ENCODE results near the gene GABPB1. TPM values are rescaled to one million over a fixed set of nuclear protein-coding genes. Genes with fewer than 3 reads are reported as not detected.

The GABPB1 gene
- total RNA-seq, 1 donor from 2014 or later, result 69.5 TPM

GRCh38 chr15:50363612-50364011 lies 8.6 kb upstream of the GABPB1 start:
- peaks cover 10% of the 10 kb centered on the region for H3K4me1 Mint-ChIP-seq (ENCODE audit: low read depth)
- no peaks in the 10 kb centered on the region for H3K27me3 Mint-ChIP-seq (ENCODE audit: low read depth)
- intact Hi-C loops (cut with micrococcal nuclease), result no loop called here
- no peak for DNase-seq (ENCODE audit: low spot score)
- H3K4me3 Mint-ChIP-seq (ENCODE audit: low read depth), result no peak overlapping the region
- no peak overlapping the region for H3K27ac Mint-ChIP-seq
- H3K9me3 Mint-ChIP-seq, result no peaks in the 10 kb centered on the region
- H3K36me3 Mint-ChIP-seq (ENCODE audit: low read depth), result peaks cover 63% of the 10 kb centered on the region

- Mint-ChIP-seq H3K36me3 (ENCODE audit: low read depth) (peaks cover 69% of the 10 kb centered on the region), H3K9me3 (no peaks in the 10 kb centered on the region), H3K4me1 (ENCODE audit: low read depth) (peaks cover 19% of the 10 kb centered on the region), H3K27me3 (ENCODE audit: low read depth) (no peaks in the 10 kb centered on the region), H3K4me3 (ENCODE audit: low read depth) (no peak overlapping the region), H3K27ac (no peak overlapping the region)
- no peak for DNase-seq (ENCODE audit: low spot score)
- intact Hi-C loops (cut with micrococcal nuclease), result no loop called here
These were observed 6.8 kb upstream of the GABPB1 start for GRCh38 chr15:50361756-50362155.

- peaks cover 23% of the 10 kb centered on the region for H3K4me1 Mint-ChIP-seq (ENCODE audit: low read depth)
- H3K27me3 Mint-ChIP-seq (ENCODE audit: low read depth), result no peaks in the 10 kb centered on the region
- H3K4me3 Mint-ChIP-seq (ENCODE audit: low read depth), result no peak overlapping the region
- intact Hi-C loops (cut with micrococcal nuclease), result loop anchor here (1.0 to 10.0 kb wide), 3 partner anchors 266 to 886 kb away; partner anchors contain the start of gene AP4E1
- peak overlapping the region; percentile 35 for H3K27ac Mint-ChIP-seq
- DNase-seq (ENCODE audit: low spot score), result no peak
- peaks cover 68% of the 10 kb centered on the region for H3K36me3 Mint-ChIP-seq (ENCODE audit: low read depth)
- H3K9me3 Mint-ChIP-seq, result no peaks in the 10 kb centered on the region
These were observed 3.8 kb upstream of the GABPB1 start for GRCh38 chr15:50358845-50359244.

GRCh38 chr15:50355980-50356379 lies 982 bp upstream of the GABPB1 start:
- no peaks in the 10 kb centered on the region for H3K27me3 Mint-ChIP-seq (ENCODE audit: low read depth)
- H3K4me3 Mint-ChIP-seq (ENCODE audit: low read depth), result peak overlapping the region; percentile 98
- peaks cover 29% of the 10 kb centered on the region for H3K4me1 Mint-ChIP-seq (ENCODE audit: low read depth)
- intact Hi-C loops (cut with micrococcal nuclease), result loop anchor here (2.0 to 10.0 kb wide), 4 partner anchors 207 to 889 kb away; partner anchors contain the start of genes DTWD1 and FAM227B
- H3K27ac Mint-ChIP-seq, result peak overlapping the region; percentile 100
- H3K9me3 Mint-ChIP-seq, result no peaks in the 10 kb centered on the region
- peaks cover 70% of the 10 kb centered on the region for H3K36me3 Mint-ChIP-seq (ENCODE audit: low read depth)
- no peak for DNase-seq (ENCODE audit: low spot score)

DNA sequence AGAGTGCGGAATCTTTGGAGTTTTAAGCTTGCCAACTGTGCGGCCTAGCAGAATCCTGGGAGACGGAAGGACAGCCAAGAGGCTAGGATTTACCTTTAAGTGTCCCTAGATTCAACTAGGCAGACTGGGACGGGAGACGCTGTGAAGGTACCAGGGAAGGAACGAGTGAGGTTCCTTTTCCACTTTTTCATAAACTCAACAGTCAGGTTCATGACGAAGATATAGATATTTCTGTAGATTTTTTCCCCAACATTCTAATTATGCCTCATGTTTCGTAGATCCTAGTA lies 564 bp upstream of the GABPB1 start:
- Mint-ChIP-seq H3K4me3 (ENCODE audit: low read depth) (peak overlapping the region; percentile 98), H3K9me3 (no peaks in the 10 kb centered on the region), H3K27me3 (ENCODE audit: low read depth) (no peaks in the 10 kb centered on the region), H3K4me1 (ENCODE audit: low read depth) (peaks cover 33% of the 10 kb centered on the region), H3K27ac (peak overlapping the region; percentile 100), H3K36me3 (ENCODE audit: low read depth) (peaks cover 70% of the 10 kb centered on the region)
- intact Hi-C loops (cut with micrococcal nuclease), result loop anchor here (2.0 to 10.0 kb wide), 4 partner anchors 207 to 889 kb away; partner anchors contain the start of genes DTWD1 and FAM227B
- no peak for DNase-seq (ENCODE audit: low spot score)

GRCh38 chr15:50353975-50354837 lies 792 bp downstream of the GABPB1 start:
- no peaks in the 10 kb centered on the region for H3K9me3 Mint-ChIP-seq

DNA sequence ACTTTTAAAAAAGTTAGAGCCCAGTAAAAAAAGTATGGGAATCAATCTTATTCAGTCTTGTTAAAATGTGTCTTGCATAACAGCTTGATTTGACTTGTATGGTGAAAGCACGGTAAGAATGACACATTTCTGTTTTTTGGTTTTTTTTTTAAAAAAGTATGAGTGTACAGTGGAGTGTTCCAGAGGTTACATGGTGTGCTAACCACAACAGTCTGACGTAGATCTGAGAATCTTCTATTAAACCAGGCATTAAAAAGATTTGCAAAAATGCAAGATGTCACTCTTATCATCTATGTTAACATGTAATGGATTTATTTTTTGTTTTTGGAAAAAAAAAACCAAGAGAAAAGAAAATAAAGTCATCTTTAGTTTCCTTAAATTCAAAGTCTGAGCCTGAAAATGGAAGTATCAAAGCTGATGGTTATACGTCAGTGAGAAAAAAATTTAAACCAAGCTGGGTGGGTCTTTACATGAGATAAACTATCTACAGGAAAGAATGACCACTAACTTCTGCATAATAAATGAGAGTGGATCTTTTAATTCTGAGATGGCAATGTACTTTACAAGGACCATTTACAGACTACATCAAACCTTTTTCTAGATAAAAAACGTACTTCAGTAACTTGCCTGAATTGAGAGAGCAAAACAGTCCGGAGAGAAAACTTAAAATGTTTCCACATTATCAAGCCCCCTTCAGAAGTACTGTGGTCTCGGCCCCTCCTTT lies 1.6 kb downstream of the GABPB1 start:
- H3K4me1 Mint-ChIP-seq (ENCODE audit: low read depth), result peaks cover 40% of the 10 kb centered on the region
- H3K4me3 Mint-ChIP-seq (ENCODE audit: low read depth), result peak overlapping the region; percentile 98
- no peak for DNase-seq (ENCODE audit: low spot score)
- no peaks in the 10 kb centered on the region for H3K9me3 Mint-ChIP-seq
- H3K27me3 Mint-ChIP-seq (ENCODE audit: low read depth), result no peaks in the 10 kb centered on the region
- peak overlapping the region; percentile 100 for H3K27ac Mint-ChIP-seq
- H3K36me3 Mint-ChIP-seq (ENCODE audit: low read depth), result peaks cover 61% of the 10 kb centered on the region
- intact Hi-C loops (cut with micrococcal nuclease), result loop anchor here (1.0 to 10.0 kb wide), 10 partner anchors 25 to 1476 kb away; partner anchors contain the start of genes EID1 and SLC27A2

More at GRCh38 chr15:50353975-50354837, 792 bp downstream of the GABPB1 start:
- H3K27me3 Mint-ChIP-seq (ENCODE audit: low read depth), result no peaks in the 10 kb centered on the region
- intact Hi-C loops (cut with micrococcal nuclease), result loop anchor here (1.0 to 10.0 kb wide), 14 partner anchors 24 to 1477 kb away; partner anchors contain the start of genes DTWD1, EID1, FAM227B and SLC27A2
- H3K4me3 Mint-ChIP-seq (ENCODE audit: low read depth), result peak overlapping the region; percentile 98
- H3K27ac Mint-ChIP-seq, result peak overlapping the region; percentile 100
- DNase-seq (ENCODE audit: low spot score), result peak; percentile 51
- H3K36me3 Mint-ChIP-seq (ENCODE audit: low read depth), result peaks cover 65% of the 10 kb centered on the region
- peaks cover 41% of the 10 kb centered on the region for H3K4me1 Mint-ChIP-seq (ENCODE audit: low read depth)

DNA sequence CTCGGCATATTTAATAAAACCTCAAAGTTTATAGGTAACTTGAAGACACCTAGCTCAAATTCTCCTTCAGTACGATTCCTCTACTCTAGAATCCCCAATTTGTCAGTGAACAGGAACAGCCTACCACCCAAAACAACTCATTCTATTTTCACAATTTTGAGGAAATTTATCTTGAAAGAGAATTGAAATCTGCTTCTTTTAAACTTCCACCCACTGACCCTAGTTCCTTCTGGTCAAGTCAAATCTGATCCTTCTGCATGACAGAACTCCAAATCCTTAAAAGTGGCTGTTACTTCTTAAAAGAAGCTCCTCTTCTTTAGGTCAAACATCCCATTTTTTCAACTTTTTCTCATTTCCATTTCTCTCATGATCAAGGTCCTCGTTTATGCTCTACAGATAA lies 4.4 kb downstream of the GABPB1 start:
- H3K4me3 Mint-ChIP-seq (ENCODE audit: low read depth), result peak overlapping the region; percentile 98
- peaks cover 30% of the 10 kb centered on the region for H3K4me1 Mint-ChIP-seq (ENCODE audit: low read depth)
- H3K27ac Mint-ChIP-seq, result no peak overlapping the region
- no peaks in the 10 kb centered on the region for H3K9me3 Mint-ChIP-seq
- peaks cover 54% of the 10 kb centered on the region for H3K36me3 Mint-ChIP-seq (ENCODE audit: low read depth)
- intact Hi-C loops (cut with micrococcal nuclease), result loop anchor here (5.0 to 10.0 kb wide), 4 partner anchors 168 to 1473 kb away; partner anchors contain the start of genes EID1 and SLC27A2
- no peaks in the 10 kb centered on the region for H3K27me3 Mint-ChIP-seq (ENCODE audit: low read depth)
- DNase-seq (ENCODE audit: low spot score), result no peak

GRCh38 chr15:50345298-50345697 lies 9.7 kb downstream of the GABPB1 start:
- no peak overlapping the region for H3K4me3 Mint-ChIP-seq (ENCODE audit: low read depth)
- no peaks in the 10 kb centered on the region for H3K9me3 Mint-ChIP-seq
- DNase-seq (ENCODE audit: low spot score), result no peak
- peaks cover 26% of the 10 kb centered on the region for H3K4me1 Mint-ChIP-seq (ENCODE audit: low read depth)
- H3K27ac Mint-ChIP-seq, result no peak overlapping the region
- H3K27me3 Mint-ChIP-seq (ENCODE audit: low read depth), result no peaks in the 10 kb centered on the region
- peaks cover 36% of the 10 kb centered on the region for H3K36me3 Mint-ChIP-seq (ENCODE audit: low read depth)
- intact Hi-C loops (cut with micrococcal nuclease), result no loop called here

- no peak for DNase-seq (ENCODE audit: low spot score)
- H3K4me3 Mint-ChIP-seq (ENCODE audit: low read depth), result no peak overlapping the region
- peaks cover 19% of the 10 kb centered on the region for H3K4me1 Mint-ChIP-seq (ENCODE audit: low read depth)
- no peak overlapping the region for H3K27ac Mint-ChIP-seq
- H3K9me3 Mint-ChIP-seq, result no peaks in the 10 kb centered on the region
- intact Hi-C loops (cut with micrococcal nuclease), result no loop called here
- peaks cover 41% of the 10 kb centered on the region for H3K36me3 Mint-ChIP-seq (ENCODE audit: low read depth)
- no peaks in the 10 kb centered on the region for H3K27me3 Mint-ChIP-seq (ENCODE audit: low read depth)
These were observed 11.0 kb downstream of the GABPB1 start for GRCh38 chr15:50344006-50344464.

DNA sequence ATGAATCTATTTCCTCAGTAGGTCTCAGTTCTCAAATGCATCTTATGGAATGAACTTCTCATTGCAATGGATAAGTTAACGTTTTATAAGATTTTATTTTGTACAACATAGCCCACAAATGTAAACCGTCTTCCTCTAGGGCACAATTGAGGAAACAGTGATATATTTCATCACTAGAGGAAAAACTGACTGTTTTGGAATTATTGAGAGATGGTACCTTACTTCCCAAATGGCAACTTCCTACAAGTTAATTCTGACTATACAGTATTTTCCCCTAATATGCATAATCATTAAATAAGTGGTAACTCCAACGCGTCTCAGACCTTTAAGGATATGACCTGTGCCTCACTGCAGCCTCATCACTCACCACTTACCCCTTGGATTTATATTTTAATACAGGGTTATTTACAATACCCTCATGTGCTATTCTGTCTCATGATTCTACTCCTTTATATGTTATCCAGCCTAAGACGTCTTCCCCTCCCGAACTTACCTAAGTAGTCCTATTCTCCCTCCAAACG lies 13.3 kb downstream of the GABPB1 start:
- H3K9me3 Mint-ChIP-seq, result no peaks in the 10 kb centered on the region
- H3K27ac Mint-ChIP-seq, result no peak overlapping the region
- peaks cover 44% of the 10 kb centered on the region for H3K36me3 Mint-ChIP-seq (ENCODE audit: low read depth)
- H3K27me3 Mint-ChIP-seq (ENCODE audit: low read depth), result no peaks in the 10 kb centered on the region
- H3K4me3 Mint-ChIP-seq (ENCODE audit: low read depth), result no peak overlapping the region
- no peak for DNase-seq (ENCODE audit: low spot score)
- peaks cover 21% of the 10 kb centered on the region for H3K4me1 Mint-ChIP-seq (ENCODE audit: low read depth)
- intact Hi-C loops (cut with micrococcal nuclease), result no loop called here

- Mint-ChIP-seq H3K36me3 (ENCODE audit: low read depth) (peaks cover 41% of the 10 kb centered on the region), H3K27me3 (ENCODE audit: low read depth) (no peaks in the 10 kb centered on the region), H3K4me1 (ENCODE audit: low read depth) (peaks cover 21% of the 10 kb centered on the region), H3K9me3 (no peaks in the 10 kb centered on the region), H3K4me3 (ENCODE audit: low read depth) (no peak overlapping the region), H3K27ac (no peak overlapping the region)
- intact Hi-C loops (cut with micrococcal nuclease), result no loop called here
- no peak for DNase-seq (ENCODE audit: low spot score)
These were observed 14.6 kb downstream of the GABPB1 start for GRCh38 chr15:50340416-50340815.

All from activated T-helper 2 cell treated with anti-CD3 and anti-CD28 coated beads, Interferon-gamma antibody, Interleukin-2, Interleukin-4, amounts not matched to agents 10 μg/mL and 5 μg/mL and 100 μg/mL, durations not matched to agents 14 hours and 24 hours and 36 hours (primary cell).